HG03571 (cell line): Measurements from ENCODE around the gene ANKS4B.
"Not testable (repeated sequence)": the region's sequence is repeated elsewhere in the genome, so short reads cannot be mapped to it uniquely, and the experiment has no call there.

Experiments used
- ATAC-seq: cut with Tn5 transposase; IDR thresholded peaks from one replicate; pipeline ENCODE4 v1.9.1; 2021; ENCODE audit not compliant: unreplicated experiment

The ANKS4B gene

DNA sequence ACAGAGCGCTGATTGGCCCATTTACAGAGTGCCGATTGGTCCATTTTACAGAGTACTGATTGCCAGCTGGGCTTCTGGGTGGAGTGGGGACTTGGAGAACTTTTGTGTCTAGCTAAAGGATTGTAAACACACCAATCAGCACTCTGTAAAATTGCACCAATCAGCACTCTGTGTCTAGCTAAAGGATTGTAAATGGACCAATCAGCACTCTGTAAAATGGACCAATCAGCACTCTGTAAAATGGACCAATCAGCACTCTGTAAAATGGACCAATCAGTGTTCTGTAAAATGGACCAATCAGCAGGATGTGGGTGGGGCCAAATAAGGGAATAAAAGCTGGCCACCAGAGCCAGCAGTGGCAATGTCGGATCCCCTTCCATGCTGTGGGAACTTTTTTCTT, 56.3 kb downstream of the ANKS4B start:
- ATAC-seq: not testable (repeated sequence)

DNA sequence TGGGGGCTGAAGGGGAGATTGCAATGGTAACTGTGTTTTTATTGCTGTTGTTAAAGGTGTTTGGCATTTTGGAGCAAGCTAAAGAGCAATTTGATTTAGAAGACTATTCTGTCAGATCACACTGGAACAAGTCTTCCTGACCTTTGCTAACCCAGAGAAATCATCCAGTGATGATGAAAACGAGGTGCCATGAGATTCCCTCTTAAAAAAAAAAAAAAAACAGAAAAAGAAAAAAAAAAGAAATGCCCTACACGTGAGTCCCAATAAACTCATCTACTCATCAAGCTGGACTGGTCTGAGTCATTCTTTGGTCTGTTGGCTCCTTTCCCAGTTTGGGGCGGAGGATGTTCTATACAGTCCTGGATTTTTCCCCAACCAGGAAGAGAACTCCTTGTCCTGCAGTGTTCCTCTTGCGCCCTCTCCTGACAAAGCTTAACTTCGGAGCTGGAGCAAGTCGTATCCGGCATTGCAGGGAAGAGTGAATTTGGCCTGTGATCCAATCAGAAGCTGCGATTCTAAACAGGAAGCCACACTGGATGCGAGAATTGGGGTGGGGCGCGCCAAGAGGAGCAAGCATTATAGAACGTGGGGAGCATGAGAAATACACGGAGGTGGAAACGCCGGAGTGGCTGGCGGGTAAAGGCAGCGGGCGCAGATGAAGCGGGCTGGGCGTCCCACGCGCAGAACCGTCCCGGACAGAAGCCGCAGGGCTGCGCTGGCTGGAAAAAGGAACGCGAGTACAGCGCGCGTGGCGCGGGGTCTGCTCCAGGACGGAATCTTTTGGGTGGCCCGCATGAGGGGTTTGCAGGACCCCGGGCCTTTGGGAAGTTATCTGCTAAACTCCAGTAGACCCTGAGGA, 67.0 kb downstream of the ANKS4B start:
- ATAC-seq: peak; percentile 51

DNA sequence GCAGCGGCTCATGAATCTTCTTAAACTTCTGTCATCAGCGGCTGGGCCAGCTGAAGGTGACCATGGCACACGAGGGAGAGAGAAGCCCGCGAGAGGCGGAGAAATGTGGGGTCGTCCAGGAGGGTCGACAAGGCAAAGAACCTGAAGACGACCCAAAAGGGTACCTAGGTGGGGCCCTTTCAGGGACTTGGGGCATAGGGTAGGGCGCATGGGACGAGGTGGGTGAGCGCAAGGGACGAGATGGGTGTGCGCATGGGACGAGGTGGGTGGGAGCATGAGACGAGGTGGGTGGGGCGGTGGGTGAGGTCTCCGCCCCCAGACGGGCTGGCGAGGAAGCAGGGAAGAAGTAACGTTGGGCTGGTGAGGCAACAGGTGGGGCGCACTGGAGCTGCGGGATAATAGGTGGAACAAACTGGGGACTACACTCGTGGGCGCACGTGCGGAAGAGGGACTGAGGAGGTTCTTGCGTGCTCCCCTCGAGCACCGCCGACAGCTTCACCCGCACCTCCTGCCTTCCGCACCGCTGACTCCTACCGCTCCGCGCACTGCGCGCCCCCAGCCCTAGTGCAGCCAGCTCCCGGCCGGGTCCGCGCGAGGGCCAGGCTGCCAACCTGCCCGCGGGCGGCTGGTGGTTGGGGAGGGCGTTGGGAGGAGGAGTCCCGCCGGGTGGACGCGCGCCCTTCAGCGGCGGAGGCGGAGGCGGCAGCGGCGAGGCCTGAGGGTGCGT, 67.8 kb downstream of the ANKS4B start:
- ATAC-seq: peak; percentile 48

DNA sequence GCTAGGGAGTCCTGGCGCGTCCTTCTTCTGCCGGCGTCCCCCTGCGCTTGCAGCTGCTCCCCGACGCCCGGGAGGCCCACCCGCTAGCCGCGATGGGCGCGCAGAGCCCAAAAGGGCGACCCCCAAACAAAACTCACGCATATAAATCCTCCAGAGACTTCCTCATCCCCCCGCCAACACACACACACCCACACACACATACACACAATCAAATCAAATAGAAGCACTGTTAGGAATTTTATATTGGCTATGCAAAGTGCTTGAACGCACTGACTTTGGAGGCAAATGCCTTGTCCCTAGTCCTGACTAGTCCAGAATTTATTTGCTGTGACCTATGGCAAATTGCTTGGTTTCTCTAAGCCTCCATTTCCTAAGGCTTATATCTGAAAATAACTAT, 68.4 kb downstream of the ANKS4B start:
- no peak for ATAC-seq

DNA sequence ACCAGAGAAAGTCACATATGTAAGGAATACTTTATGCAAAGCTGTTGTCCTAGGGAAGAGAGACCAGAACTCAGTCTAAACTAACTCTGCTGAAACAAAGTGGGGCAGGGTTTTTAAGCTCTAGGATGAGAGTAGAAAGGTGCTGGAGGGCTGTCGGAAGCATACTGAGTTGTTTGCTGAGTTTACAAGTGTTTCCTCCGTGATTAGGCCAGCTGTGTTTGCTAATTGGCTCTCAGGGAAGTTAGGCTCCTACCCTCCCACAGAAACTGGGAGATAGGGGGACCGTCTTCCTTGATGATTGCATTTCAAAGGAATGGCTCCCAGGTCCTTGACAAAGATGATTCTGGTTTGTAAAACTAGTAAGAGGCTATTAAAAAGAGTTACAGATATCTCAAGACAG, 69.0 kb downstream of the ANKS4B start:
- no peak for ATAC-seq

DNA sequence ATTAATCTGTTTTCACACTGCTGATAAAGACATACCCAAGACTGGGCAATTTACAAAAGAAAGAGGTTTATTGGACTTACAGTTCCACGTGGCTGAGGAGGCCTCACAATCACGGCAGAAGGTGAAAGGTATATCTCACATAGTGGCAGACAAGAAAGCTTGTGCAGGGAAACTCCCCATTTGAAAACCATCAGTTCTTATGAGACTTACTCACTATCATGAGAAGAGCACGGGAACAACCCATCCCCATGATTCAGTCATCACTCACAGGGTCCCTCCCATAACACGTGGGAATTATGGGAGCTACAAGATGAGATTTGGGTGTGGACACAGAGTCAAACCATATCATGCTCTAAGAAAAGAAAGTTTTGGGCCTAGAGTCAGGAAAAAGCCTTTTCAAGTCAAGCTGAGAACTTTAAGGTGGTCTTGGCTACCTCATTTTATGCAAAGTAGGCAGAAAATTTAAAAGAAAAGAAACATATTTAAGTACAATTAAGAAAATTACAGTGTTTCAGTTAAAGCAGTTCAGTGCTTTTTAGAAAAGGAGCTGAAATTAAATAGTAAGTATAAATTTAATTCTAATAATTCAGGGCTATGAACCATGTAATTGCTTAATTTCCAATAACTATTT, 69.5 kb downstream of the ANKS4B start:
- no peak for ATAC-seq
